HCT116 (cell line): ENCODE results near the gene KRT77.

Experiments
- CBX3 ChIP-seq: IDR thresholded peaks from 2 replicates; pipeline ENCODE4 v1.6.1; 2012; ENCODE audit warnings: low read depth
- CEBPB ChIP-seq: IDR thresholded peaks from 2 replicates; pipeline ENCODE4 v1.6.1; 2012; ENCODE audit warnings: low read depth
- EGR1 ChIP-seq: IDR thresholded peaks from 2 replicates; pipeline ENCODE4 v1.6.1; 2012; ENCODE audit warnings: low read depth
- EZH2 ChIP-seq: fragments of 200-600 bp; sonication (generic); IDR thresholded peaks from 2 replicates; pipeline ENCODE4 v1.6.1; 2017; ENCODE audit warnings: antibody characterized with exemption, mixed run types
- EZH2phosphoT487 ChIP-seq: fragments of 200-600 bp; IDR thresholded peaks from 2 replicates; pipeline ENCODE4 v1.6.1; 2018; ENCODE audit warnings: antibody characterized with exemption, borderline replicate concordance
- POLR2A ChIP-seq: IDR thresholded peaks from 2 replicates; pipeline ENCODE4 v1.7.0; 2011; ENCODE audit warnings: borderline replicate concordance; ENCODE audit not compliant: insufficient read depth, insufficient read length; ENCODE audit errors: extremely low read depth
- SIN3A ChIP-seq: IDR thresholded peaks from 2 replicates; pipeline ENCODE4 v1.6.1; 2012; ENCODE audit warnings: low read depth
- YY1 ChIP-seq: IDR thresholded peaks from 2 replicates; pipeline ENCODE4 v1.6.1; 2011; ENCODE audit warnings: low read length, low read depth, moderate library complexity, mild to moderate bottlenecking; ENCODE audit not compliant: insufficient replicate concordance; ENCODE audit errors: extremely low read depth
- ZFX ChIP-seq: fragments of 450-650 bp; IDR thresholded peaks from 2 replicates; pipeline ENCODE4 v1.6.1; 2017
- ZNF274 ChIP-seq: fragments of 200-500 bp; sonication (Bioruptor generic); IDR thresholded peaks from 2 replicates; pipeline ENCODE4 v1.6.1; 2014; ENCODE audit warnings: mild to moderate bottlenecking, low read depth, low read length, inconsistent platforms
- TF ChIP-seq, protein P1 (sequence below), 3 experiments: fragments of 200-600 bp in 1 of 3; sonication (generic) in 1 of 3; IDR thresholded peaks in 2 of 3; conservative IDR thresholded peaks in 1 of 3; 2 replicates each; pipeline ENCODE4 v1.5.1; 2012 to 2017; ENCODE audit warnings: low read depth in 2 of 3, low read length in 2 of 3, antibody characterized with exemption in 1 of 3, borderline replicate concordance in 1 of 3, control low read depth in 1 of 3, mild to moderate bottlenecking in 1 of 3, mixed read lengths in 1 of 3, mixed run types in 1 of 3, moderate library complexity in 1 of 3; ENCODE audit not compliant: insufficient read depth in 1 of 3
- TF ChIP-seq, protein P2 (sequence below): IDR thresholded peaks from 2 replicates; pipeline ENCODE4 v1.6.1; 2011; ENCODE audit warnings: mild to moderate bottlenecking, low read length, moderate library complexity; ENCODE audit not compliant: insufficient replicate concordance; ENCODE audit errors: extremely low read depth

DNA sequence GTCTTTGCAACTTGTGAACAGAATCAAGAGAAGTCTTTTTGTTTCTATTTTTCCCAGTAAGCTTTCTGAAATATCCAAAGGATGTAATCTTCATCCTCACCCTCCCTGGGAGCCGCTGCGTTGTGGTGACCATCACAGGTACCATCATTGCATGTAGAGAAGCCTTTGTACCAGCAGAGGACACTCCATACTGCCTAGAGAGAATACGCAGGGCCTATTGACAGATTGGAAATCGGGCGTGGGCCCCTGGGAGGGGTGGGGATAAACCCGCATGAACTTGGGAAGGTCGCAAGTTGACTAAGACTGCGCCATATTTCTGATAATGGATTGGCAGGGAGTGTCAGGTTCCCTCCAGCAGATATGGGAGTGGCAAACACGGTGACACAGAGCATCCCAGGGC lies 35.8 kb downstream of the KRT77 start:
- TF ChIP-seq, protein P1, sequence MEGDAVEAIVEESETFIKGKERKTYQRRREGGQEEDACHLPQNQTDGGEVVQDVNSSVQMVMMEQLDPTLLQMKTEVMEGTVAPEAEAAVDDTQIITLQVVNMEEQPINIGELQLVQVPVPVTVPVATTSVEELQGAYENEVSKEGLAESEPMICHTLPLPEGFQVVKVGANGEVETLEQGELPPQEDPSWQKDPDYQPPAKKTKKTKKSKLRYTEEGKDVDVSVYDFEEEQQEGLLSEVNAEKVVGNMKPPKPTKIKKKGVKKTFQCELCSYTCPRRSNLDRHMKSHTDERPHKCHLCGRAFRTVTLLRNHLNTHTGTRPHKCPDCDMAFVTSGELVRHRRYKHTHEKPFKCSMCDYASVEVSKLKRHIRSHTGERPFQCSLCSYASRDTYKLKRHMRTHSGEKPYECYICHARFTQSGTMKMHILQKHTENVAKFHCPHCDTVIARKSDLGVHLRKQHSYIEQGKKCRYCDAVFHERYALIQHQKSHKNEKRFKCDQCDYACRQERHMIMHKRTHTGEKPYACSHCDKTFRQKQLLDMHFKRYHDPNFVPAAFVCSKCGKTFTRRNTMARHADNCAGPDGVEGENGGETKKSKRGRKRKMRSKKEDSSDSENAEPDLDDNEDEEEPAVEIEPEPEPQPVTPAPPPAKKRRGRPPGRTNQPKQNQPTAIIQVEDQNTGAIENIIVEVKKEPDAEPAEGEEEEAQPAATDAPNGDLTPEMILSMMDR (IDR thresholded peaks at IDR 0.05 in 2 of 3, conservative IDR thresholded peaks at IDR 0.05 in 1 of 3; ENCODE audit: borderline replicate concordance in 1 of 3, insufficient read depth in 1 of 3, low read depth in 2 of 3, low read length in 2 of 3): peak; percentile 46 to 62 (median 60); a peak in 4 of 6 replicates
- no peak for TF ChIP-seq YY1
- no peak for TF ChIP-seq POLR2A
- TF ChIP-seq CBX3: no peak
- no peak for TF ChIP-seq EZH2
- TF ChIP-seq CEBPB: no peak
- no peak for TF ChIP-seq EZH2phosphoT487
- TF ChIP-seq EGR1: no peak
- TF ChIP-seq ZNF274: no peak
- TF ChIP-seq SIN3A: no peak
- TF ChIP-seq, protein P2, sequence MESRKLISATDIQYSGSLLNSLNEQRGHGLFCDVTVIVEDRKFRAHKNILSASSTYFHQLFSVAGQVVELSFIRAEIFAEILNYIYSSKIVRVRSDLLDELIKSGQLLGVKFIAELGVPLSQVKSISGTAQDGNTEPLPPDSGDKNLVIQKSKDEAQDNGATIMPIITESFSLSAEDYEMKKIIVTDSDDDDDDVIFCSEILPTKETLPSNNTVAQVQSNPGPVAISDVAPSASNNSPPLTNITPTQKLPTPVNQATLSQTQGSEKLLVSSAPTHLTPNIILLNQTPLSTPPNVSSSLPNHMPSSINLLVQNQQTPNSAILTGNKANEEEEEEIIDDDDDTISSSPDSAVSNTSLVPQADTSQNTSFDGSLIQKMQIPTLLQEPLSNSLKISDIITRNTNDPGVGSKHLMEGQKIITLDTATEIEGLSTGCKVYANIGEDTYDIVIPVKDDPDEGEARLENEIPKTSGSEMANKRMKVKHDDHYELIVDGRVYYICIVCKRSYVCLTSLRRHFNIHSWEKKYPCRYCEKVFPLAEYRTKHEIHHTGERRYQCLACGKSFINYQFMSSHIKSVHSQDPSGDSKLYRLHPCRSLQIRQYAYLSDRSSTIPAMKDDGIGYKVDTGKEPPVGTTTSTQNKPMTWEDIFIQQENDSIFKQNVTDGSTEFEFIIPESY: no peak
- no peak for TF ChIP-seq ZFX
